A549 (cell line): Measurements from ENCODE around the gene LCE2D.

ENCODE experiments used
- EP300 ChIP-seq, 2 experiments: fragments of >200 bp; sonication (Bioruptor Twin); formaldehyde crosslinking; IDR thresholded peaks; 2 replicates in 1 of 2; 3 replicates in 1 of 2; pipeline ENCODE4 v1.6.1; 2016 to 2017
- MAFK ChIP-seq: fragments of 450-650 bp; IDR thresholded peaks from 2 replicates; pipeline ENCODE4 v1.6.1; 2014; ENCODE audit not compliant: partially characterized antibody
- PHF8 ChIP-seq: fragments of 200-600 bp; sonication (generic); IDR thresholded peaks from 2 replicates; pipeline ENCODE4 v1.6.1; 2016; ENCODE audit warnings: low read depth, mild to moderate bottlenecking, antibody characterized with exemption, moderate library complexity, borderline replicate concordance
- RAD21 ChIP-seq, 2 experiments: fragments of >200 bp in 1 of 2; sonication (Bioruptor Twin) in 1 of 2; formaldehyde crosslinking in 1 of 2; IDR thresholded peaks in 1 of 2; conservative IDR thresholded peaks in 1 of 2; 2 replicates in 1 of 2; 3 replicates in 1 of 2; pipeline ENCODE4 v1.6.1; 2012 to 2018; ENCODE audit warnings: inconsistent platforms in 1 of 2
- TFCP2L1 ChIP-seq: fragments of 250-450 bp; sonication (Bioruptor Pico); IDR thresholded peaks from 2 replicates; pipeline ENCODE4 v1.5.0; 2021; ENCODE audit warnings: mild to moderate bottlenecking
- TF ChIP-seq, protein P1 (sequence below): fragments of 200-600 bp; sonication (generic); IDR thresholded peaks from 2 replicates; pipeline ENCODE4 v1.6.1; 2016; ENCODE audit warnings: antibody characterized with exemption, mild to moderate bottlenecking, moderate library complexity
- TF ChIP-seq, protein P2 (sequence below): fragments of 150-350 bp; IDR thresholded peaks from 2 replicates; pipeline ENCODE4 v1.6.1; 2014; ENCODE audit warnings: low read depth, mild to moderate bottlenecking, low read length

DNA sequence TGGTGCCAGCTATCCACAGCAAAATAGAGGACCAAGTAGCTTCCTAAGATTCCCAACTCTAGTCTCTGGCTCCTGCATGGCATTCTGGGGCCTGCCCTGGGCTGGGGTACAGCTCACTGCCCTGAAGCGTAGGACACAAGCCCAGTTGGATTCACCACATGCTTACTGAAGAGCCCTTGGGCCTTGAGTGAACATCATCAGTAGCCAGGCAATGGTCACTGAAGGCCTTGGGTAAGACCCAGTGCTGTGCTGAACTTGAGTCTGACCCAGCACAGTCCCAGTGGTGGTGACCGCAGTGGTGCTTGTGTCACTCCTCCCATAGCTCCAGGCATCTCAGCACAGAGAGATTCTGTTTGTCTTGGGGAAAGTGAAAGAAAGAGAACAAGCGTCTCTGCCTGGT, 32.6 kb upstream of the LCE2D start:
- TF ChIP-seq PHF8 (no peak), TFCP2L1 (CRISPR knock-in tag) (no peak), RAD21 (conservative IDR thresholded peaks at IDR 0.05 in 1 of 2, IDR thresholded peaks at IDR 0.05 in 1 of 2) (no peak), EP300 (IDR thresholded peaks at IDR 0.05) (no peak), MAFK (no peak)
- TF ChIP-seq, protein P1, sequence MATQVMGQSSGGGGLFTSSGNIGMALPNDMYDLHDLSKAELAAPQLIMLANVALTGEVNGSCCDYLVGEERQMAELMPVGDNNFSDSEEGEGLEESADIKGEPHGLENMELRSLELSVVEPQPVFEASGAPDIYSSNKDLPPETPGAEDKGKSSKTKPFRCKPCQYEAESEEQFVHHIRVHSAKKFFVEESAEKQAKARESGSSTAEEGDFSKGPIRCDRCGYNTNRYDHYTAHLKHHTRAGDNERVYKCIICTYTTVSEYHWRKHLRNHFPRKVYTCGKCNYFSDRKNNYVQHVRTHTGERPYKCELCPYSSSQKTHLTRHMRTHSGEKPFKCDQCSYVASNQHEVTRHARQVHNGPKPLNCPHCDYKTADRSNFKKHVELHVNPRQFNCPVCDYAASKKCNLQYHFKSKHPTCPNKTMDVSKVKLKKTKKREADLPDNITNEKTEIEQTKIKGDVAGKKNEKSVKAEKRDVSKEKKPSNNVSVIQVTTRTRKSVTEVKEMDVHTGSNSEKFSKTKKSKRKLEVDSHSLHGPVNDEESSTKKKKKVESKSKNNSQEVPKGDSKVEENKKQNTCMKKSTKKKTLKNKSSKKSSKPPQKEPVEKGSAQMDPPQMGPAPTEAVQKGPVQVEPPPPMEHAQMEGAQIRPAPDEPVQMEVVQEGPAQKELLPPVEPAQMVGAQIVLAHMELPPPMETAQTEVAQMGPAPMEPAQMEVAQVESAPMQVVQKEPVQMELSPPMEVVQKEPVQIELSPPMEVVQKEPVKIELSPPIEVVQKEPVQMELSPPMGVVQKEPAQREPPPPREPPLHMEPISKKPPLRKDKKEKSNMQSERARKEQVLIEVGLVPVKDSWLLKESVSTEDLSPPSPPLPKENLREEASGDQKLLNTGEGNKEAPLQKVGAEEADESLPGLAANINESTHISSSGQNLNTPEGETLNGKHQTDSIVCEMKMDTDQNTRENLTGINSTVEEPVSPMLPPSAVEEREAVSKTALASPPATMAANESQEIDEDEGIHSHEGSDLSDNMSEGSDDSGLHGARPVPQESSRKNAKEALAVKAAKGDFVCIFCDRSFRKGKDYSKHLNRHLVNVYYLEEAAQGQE, result no peak
- TF ChIP-seq, protein P2, sequence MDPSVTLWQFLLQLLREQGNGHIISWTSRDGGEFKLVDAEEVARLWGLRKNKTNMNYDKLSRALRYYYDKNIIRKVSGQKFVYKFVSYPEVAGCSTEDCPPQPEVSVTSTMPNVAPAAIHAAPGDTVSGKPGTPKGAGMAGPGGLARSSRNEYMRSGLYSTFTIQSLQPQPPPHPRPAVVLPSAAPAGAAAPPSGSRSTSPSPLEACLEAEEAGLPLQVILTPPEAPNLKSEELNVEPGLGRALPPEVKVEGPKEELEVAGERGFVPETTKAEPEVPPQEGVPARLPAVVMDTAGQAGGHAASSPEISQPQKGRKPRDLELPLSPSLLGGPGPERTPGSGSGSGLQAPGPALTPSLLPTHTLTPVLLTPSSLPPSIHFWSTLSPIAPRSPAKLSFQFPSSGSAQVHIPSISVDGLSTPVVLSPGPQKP, result no peak
